GM10847 (cell line): Measurements from ENCODE around the gene NXPH4.

Experiments
- POLR2A ChIP-seq: IDR thresholded peaks from 2 replicates; pipeline ENCODE4 v1.6.1; 2011; ENCODE audit not compliant: insufficient read length; ENCODE audit errors: extremely low read depth

NXPH4 gene

DNA sequence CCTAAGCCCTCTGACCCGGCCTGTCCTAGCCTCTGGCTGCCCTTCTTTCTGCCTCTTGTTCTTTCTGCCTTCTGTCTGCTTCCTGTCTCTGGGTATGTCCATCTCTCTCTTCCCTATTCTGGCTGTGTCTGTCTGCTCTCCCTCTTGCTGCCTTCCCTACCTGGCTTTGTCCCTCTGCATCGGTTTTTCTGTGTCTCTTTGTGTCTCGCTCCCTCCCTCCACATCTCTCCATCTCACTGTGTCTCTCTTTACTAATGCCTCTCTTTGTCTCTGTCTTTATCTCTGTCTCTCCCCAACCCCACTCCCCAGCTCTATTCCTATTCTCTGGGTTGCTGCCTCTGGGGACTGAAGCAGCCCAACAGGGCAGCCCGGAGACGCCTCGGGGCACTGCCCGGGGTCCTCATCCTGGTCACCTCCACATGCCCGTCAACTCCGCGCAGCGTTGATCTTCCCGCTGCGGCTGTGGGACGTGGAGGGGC, 23.0 kb downstream of the NXPH4 start:
- TF ChIP-seq POLR2A = no peak

GRCh38 chr12:57240066-57240921, 23.7 kb downstream of the NXPH4 start:
- TF ChIP-seq POLR2A = no peak

- no peak for TF ChIP-seq POLR2A
Observed at GRCh38 chr12:57240926-57241401, 24.4 kb downstream of the NXPH4 start.

DNA sequence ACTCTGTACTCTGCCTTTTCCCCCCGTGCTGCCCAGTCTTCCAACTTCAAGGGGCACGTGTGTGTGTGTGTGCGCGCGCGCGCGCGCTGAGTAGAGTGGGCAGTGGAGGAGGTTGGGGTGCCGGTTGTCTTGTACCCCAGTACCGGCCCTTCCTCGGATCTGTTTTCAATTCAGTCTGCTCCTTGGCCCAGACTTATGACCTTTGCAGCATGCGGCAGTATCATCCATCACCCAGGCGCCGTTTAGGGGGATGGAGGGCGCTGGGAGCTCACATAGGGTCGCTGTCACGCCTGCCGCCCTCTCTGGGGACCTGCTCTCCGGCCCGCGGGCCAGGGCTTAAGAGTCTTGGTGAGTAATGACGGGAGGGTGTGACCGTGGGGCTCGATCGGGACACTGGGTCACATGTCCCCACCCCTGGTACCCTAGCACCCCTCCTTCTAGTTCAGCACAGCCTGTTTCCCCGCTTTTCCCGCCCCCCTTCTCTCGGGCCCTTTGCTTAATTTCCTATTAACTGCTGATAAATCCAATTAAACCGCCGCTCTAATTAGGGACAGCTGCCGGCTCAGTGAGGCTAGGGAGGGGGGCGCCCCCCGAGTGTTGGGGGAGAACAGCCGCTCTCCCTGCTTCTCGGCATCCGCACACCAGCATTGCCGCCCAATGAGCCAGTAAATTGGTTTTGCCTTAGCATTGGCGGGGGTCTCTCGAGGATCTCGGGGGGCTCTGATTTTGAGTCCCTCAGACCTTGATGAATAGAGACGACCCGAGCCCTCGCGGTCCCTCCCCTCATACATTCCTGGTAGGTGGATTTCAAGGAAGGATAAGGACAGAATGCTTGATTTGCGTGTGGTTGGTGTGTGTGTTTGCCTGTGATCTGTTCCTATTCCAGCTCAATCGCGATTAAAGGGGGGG, 25.1 kb downstream of the NXPH4 start:
- TF ChIP-seq POLR2A = no peak

- no peak for TF ChIP-seq POLR2A
Observed at GRCh38 chr12:57242329-57242690, 25.7 kb downstream of the NXPH4 start.

DNA sequence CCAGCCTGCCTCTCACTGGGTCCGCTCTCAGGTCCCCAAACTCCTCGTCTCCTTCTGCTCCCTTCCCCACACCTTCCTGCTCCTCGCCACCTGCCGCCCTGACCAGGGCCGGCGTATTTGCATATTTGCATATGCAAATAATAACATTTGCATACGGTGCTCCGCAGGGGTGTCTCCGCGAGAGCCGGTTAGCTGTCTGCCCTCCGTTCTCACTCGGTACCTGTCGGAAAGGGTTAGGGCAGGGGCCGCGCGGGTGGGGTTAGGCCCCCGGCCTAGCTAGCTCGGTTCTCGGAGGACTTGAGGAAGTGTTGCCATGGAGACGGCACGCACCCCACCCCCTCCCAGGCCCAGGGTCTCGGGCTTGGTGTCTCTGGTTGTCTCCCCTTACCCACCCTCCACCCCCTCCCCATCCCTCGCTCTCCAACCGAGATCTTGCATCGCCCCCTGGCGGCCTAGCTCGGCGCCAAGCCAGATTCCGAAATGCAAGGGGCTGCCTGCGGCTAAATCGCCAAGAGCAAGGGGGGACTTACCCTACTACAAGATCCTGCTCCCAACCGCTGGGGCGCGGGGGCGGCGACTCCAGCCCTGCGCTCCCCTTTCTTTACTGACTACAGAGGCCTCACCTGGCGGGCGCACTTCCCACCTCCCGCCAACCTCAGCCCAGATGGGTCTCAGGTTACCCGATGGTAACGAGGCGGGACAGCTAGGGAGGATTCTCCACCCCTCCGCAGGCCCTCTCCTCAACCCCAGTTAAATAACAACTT, 26.3 kb downstream of the NXPH4 start:
- TF ChIP-seq POLR2A = no peak

GRCh38 chr12:57243521-57244311, 27.1 kb downstream of the NXPH4 start:
- TF ChIP-seq POLR2A = no peak

DNA sequence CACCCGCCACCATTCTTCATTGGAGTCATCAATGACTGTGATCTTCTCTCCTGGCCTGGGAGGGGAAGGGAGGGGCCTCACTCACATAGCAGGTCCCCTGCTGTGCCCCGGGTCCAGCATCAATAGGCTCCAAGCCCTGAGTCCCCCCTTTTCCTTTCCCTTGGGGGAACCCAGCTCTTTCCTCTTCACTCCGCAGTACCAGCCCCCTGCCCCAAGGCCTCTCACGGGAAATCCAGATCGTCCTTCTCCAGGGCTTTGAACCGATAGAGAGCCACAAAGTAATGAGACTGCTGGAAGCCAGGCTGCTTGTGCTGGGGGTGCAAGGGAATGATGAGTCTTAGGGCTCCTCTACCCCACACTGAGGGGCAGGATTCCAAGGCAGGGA, 27.7 kb downstream of the NXPH4 start:
- TF ChIP-seq POLR2A = no peak

DNA sequence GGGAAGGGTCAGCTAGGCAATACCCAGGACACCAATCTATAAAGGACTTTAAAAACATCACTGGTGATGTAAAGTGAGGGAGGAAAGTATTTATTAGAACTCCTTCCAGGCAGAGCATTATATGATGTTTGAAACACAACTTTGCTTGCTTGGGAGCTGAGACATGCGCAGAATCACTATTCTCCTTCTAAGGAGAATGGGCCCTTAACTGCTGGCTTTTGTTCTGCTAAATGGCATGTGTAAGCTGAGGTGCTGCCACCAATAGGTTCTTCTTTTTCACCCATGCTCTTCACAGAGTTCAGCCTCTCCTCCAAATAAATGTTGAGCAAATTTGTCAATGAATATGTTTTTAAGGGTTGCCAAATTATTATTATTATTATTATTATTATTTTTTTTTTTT, 30.4 kb downstream of the NXPH4 start:
- no peak for TF ChIP-seq POLR2A

- no peak for TF ChIP-seq POLR2A
Observed at GRCh38 chr12:57248934-57249742, 32.5 kb downstream of the NXPH4 start.

DNA sequence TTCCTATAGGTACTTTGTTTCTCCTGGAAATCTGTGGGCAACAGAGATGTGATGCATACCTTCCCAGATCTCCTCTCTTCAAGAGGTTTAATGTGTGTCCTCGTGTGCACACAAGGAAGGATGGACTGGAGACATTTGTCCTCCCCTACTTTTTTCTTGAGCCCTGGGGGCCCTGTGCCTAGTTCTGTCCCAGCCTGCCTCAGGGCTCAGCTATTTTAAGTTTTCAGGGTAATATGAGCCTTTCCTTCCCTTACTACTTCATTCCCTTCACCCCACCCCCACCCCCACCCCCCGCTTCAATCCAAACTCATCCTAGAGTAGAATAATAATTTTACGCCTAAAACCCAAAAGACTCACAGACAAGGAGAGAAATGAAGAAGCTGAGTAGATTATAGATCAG, 33.9 kb downstream of the NXPH4 start:
- no peak for TF ChIP-seq POLR2A

DNA sequence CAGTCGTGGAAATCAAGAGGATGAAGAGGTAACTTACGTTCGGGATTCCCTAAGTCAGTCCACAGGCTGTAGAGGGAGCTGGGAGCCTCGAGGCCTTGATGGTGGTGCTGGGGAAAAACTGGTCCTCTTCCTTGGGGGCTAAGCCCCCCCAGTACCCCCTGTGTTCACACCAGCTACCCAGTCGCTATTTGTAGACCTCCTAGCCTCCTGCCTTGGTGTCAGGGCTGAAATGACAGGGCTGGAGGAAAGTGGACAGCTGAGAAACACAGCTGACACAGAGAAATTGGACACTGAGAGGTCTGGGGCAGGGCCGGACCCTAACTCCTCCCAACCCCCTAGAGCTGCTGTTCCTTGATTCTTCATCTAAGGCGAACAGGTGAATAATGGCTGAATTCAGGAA, 34.4 kb downstream of the NXPH4 start, which contains the start of gene STAC3:
STAC3 (minus strand) TSS at position 232 of the 400 bp plus-strand sequence. CDS start 1,551 bp downstream, outside the sequence.
- TF ChIP-seq POLR2A = no peak

GRCh38 chr12:57254506-57255280, 38.1 kb downstream of the NXPH4 start:
- TF ChIP-seq POLR2A = no peak
